Measurements from ENCODE around the gene SYNPO2L.

The SYNPO2L gene

GRCh38 chr10:73601486-73601921 is 54.3 kb downstream of the SYNPO2L start:
- no peak for DNase-seq

- no peak for DNase-seq
These were observed 58.5 kb downstream of the SYNPO2L start for GRCh38 chr10:73597346-73597745.
